Heart left ventricle (tissue), 16 donors: ENCODE data around the gene DDHD1. TPM values are rescaled to one million over a fixed set of nuclear protein-coding genes. Genes with fewer than 3 reads are reported as not detected.

ENCODE experiments used
- ATAC-seq, 4 donors: fragments of 200-7000 bp; cut with Tn5 transposase; one replicate each; pipeline ENCODE4 v1.9.1; 2020 to 2022; ENCODE audit warnings: moderate library complexity in 4 of 4, mild to moderate bottlenecking in 3 of 4, moderate number of reproducible peaks in 1 of 4
- DNase-seq, 5 donors: peaks; one replicate each; pipeline ENCODE4 v3.0.0-alpha.2; 2020
- H3K27ac ChIP-seq, 12 donors: fragments of 200-600 bp; sonication (generic) in 4 of 12; one replicate each; pipeline versions ENCODE4 v1.5.0 to v1.8.0; 2016 to 2022; ENCODE audit warnings: mild to moderate bottlenecking in 2 of 12
- H3K27me3 ChIP-seq, 9 donors: fragments of 200-600 bp; sonication (generic) in 2 of 9; one replicate each; pipeline versions ENCODE4 v1.5.1 to v1.8.0; 2016 to 2022; ENCODE audit warnings: mild to moderate bottlenecking in 3 of 9
- H3K36me3 ChIP-seq, 9 donors: fragments of 200-600 bp; sonication (generic) in 2 of 9; one replicate each; pipeline versions ENCODE4 v1.5.0 to v1.8.0; 2018 to 2022; ENCODE audit warnings: mild to moderate bottlenecking in 2 of 9
- H3K4me1 ChIP-seq, 12 donors: fragments of 200-600 bp; sonication (generic) in 4 of 12; one replicate each; pipeline versions ENCODE4 v1.5.0 to v1.8.0; 2016 to 2022; ENCODE audit warnings: mild to moderate bottlenecking in 3 of 12
- H3K4me3 ChIP-seq, 12 donors: fragments of 200-600 bp; sonication (generic) in 4 of 12; one replicate each; pipeline versions ENCODE4 v1.5.0 to v1.8.0; 2017 to 2022; ENCODE audit warnings: mild to moderate bottlenecking in 9 of 12, moderate library complexity in 4 of 12
- H3K9me3 ChIP-seq, 12 donors: fragments of 200-600 bp; sonication (generic) in 4 of 12; one replicate each; pipeline versions ENCODE4 v1.5.0 to v1.8.0; 2016 to 2022; ENCODE audit warnings: mild to moderate bottlenecking in 1 of 12
- CTCF ChIP-seq, 12 donors: fragments of 200-600 bp; sonication (generic) in 4 of 12; IDR thresholded peaks; one replicate each; pipeline versions ENCODE4 v1.5.0 to v1.8.0; 2018 to 2022; ENCODE audit warnings: antibody characterized with exemption in 12 of 12, mild to moderate bottlenecking in 5 of 12
- POLR2A ChIP-seq, 2 donors: fragments of 450-650 bp; IDR thresholded peaks; one replicate each; pipeline ENCODE4 v1.6.1; 2017; ENCODE audit warnings: antibody characterized with exemption in 2 of 2, mild to moderate bottlenecking in 2 of 2, moderate library complexity in 2 of 2
- WGBS, 4 donors: extraction: QIAGEN DNeasy Blood & Tissue Kit in 2 of 4; methylation state at CpG; one replicate each; pipeline versions ENCODE4 v1.1.5 to v1.1.7; 2013 to 2018; 5-methylcytosine and 5-hydroxymethylcytosine counted together
- intact Hi-C, 10 donors: fragments of 100-400 bp; cut with DNase I; formaldehyde crosslinking; loops; one replicate each; pipeline versions ENCODE4 v1.11.1 to v1.14.2; 2022
- polyA plus RNA-seq, 2 donors: library from polyadenylated mRNA; stranded (reverse); fragments of 200-250 nt; gene quantifications; one replicate each; pipeline ENCODE4 v1.2.3, GENCODE V29; 2013
- total RNA-seq, 9 donors: library from RNA; depleted of rRNA in 2 of 9; stranded (reverse); fragments of >200 nt in 2 of 9; fragmentation: NEBNext Ultra II Directional in 3 of 9; extraction: Animal tissue kit (Norgen Biotek cat#: 25700) in 3 of 9; gene quantifications; one replicate each; pipeline versions ENCODE4 v1.1.0 to v1.2.4, GENCODE V29; 2016 to 2023
- donor health status: ischemic (EF 13 %, LVEDD 7.1; RV severe dilation, severe dysfunction).
- donor health status: healthy with polysubstance abuse.
- donor health status: DM: no; HTN: yes; CAD: no.
- donor health status: DM: no; HTN: no; CAD: no.
- donor health status: ischemic (EF 25% LVEDD 6.9; RV normal size, moderate dysfunction).
- donor health status: ischemic (EF 25% LVEDD 5.7; RV mildly dilated, moderate dysfunction).
- donor health status: healthy.
- donor health status: DM: yes; HTN: yes; CAD: no.
- donor health status: ischemic (EF 35%, LVEDD 5.7; RV mildly dilated, moderate dysfunction).
- donor health status: nonischemic (EF 11% LVEDD 7.7; RV severe dilation, severe dysfunction).
- donor health status: DM: yes; HTN: yes; CAD: no.
- donor health status: PGD.
- donor health status: ischemic (EF 29% LVEDD 5.4; RV normal size, mild dysfunction).
- donor health status: nonischemic (EF 23%, LVEDD 6.1; RV moderate dilation, normal function).

Gene DDHD1
- total and polyA plus RNA-seq, 11 donors, result 3.5 to 12.1 (median 7.0) TPM

GRCh38 chr14:53108292-53109104 lies 44.6 kb downstream of the DDHD1 start:
- H3K27ac ChIP-seq, result peak overlapping the region in 1 of 12 donors; percentile 79
- no peaks in the 10 kb centered on the region for H3K36me3 ChIP-seq
- peaks cover 0 to 15% (median 0%) of the 10 kb centered on the region in 12 donors for H3K4me1 ChIP-seq
- H3K4me3 ChIP-seq, result peak overlapping the region in 6 of 12 donors; percentile 9 to 43 (median 19)
- H3K27me3 ChIP-seq, result no peaks in the 10 kb centered on the region
- WGBS, 4 donors, result 86 to 95% (median 89%) methylated on average over 10 of the region's 10 CpGs
- no peak for DNase-seq
- peaks cover 0 to 15% (median 8%) of the 10 kb centered on the region in 12 donors for H3K9me3 ChIP-seq
- ATAC-seq, result no peak
- intact Hi-C loops, result loop anchor here in 1 of 10 donors (2.0 kb wide), 1 partner anchor 14 kb away; no protein-coding TSS in a partner anchor
- TF ChIP-seq CTCF (IDR thresholded peaks at IDR 0.05) (no peak), POLR2A (IDR thresholded peaks at IDR 0.05) (no peak)

DNA sequence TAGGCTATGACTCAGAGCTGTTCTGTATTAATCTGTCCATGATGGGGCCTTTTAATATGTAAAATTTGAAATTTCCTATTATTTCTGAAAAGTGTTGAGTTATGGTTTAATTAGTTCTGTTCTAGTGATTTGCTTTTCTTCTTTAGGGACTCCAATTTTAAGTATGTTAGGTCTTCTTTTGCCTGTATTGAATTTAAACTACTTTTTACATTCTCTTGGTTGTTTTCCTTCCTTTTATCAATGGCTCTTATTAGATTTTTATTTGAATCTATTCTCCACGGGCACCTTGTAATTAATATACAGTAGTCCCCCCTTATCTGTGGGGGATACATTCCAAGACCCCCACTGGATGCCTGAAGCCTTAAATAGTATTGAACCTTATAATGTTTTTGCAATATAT lies 46.4 kb downstream of the DDHD1 start:
- Histone ChIP-seq H3K4me3 (no peak overlapping the region), H3K36me3 (peaks cover 0 to 7% (median 0%) of the 10 kb centered on the region in 9 donors), H3K9me3 (peaks cover 0 to 15% (median 8%) of the 10 kb centered on the region in 12 donors), H3K27me3 (no peaks in the 10 kb centered on the region), H3K27ac (no peak overlapping the region), H3K4me1 (peaks cover 0 to 15% (median 0%) of the 10 kb centered on the region in 12 donors)
- WGBS, 4 donors, result 89 to 98% (median 95%) methylated on average over 1 of the region's 1 CpG
- DNase-seq (no peak), ATAC-seq (no peak)
- TF ChIP-seq CTCF (IDR thresholded peaks at IDR 0.05), result no peak
- TF ChIP-seq POLR2A (IDR thresholded peaks at IDR 0.05), result no peak
- intact Hi-C loops, result no loop called here

- Histone ChIP-seq H3K27me3 (no peaks in the 10 kb centered on the region), H3K36me3 (peaks cover 0 to 7% (median 0%) of the 10 kb centered on the region in 9 donors), H3K9me3 (peaks cover 0 to 15% (median 8%) of the 10 kb centered on the region in 12 donors), H3K27ac (peak overlapping the region in 1 of 12 donors; percentile 3), H3K4me1 (peaks cover 0 to 6% (median 0%) of the 10 kb centered on the region in 12 donors), H3K4me3 (no peak overlapping the region)
- DNase-seq (no peak), ATAC-seq (no peak)
- TF ChIP-seq CTCF (IDR thresholded peaks at IDR 0.05), result no peak
- no peak for TF ChIP-seq POLR2A (IDR thresholded peaks at IDR 0.05)
- intact Hi-C loops, result no loop called here
- WGBS, 4 donors, result 85 to 94% (median 92%) methylated on average over 5 of the region's 5 CpGs
These were observed 49.3 kb downstream of the DDHD1 start for GRCh38 chr14:53103636-53104340.

DNA sequence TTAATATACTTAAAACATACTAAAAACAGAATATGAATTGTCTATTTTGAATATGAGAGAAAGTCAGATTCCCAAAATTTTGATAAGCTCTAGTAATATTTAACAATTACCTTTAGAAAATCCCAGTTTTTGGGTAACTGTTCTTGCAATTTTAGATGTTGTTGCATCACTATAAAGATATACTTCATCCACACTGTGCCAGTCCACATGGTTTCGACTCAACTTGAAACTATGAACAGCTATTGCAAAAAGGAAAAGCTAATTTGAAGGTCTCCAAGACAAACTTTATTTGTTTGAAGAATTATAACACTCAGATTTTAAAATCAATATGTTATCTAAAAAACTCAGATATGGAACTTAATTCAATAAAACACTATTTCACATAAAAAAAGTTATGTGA lies 59.9 kb downstream of the DDHD1 start:
- DNase-seq (no peak), ATAC-seq (no peak)
- Histone ChIP-seq H3K4me3 (no peak overlapping the region), H3K4me1 (no peaks in the 10 kb centered on the region), H3K36me3 (peaks cover 0 to 16% (median 8%) of the 10 kb centered on the region in 9 donors), H3K27ac (no peak overlapping the region), H3K9me3 (peaks cover 0 to 9% (median 0%) of the 10 kb centered on the region in 12 donors), H3K27me3 (no peaks in the 10 kb centered on the region)
- intact Hi-C loops, result no loop called here
- no peak for TF ChIP-seq POLR2A (IDR thresholded peaks at IDR 0.05)
- no peak for TF ChIP-seq CTCF (IDR thresholded peaks at IDR 0.05)
- 97 to 99% (median 98%) methylated on average over 1 of the region's 1 CpG for WGBS, 4 donors
